B cell (primary cell): ENCODE data around the gene PRKCQ. TPM values are rescaled to one million over a fixed set of nuclear protein-coding genes. Genes with fewer than 3 reads are reported as not detected.

Experiments used
- ATAC-seq: fragments of 200-7000 bp; cut with Tn5 transposase; one replicate; pipeline ENCODE4 v1.10.0; 2021; ENCODE audit warnings: low read depth, mild to moderate bottlenecking, moderate number of reproducible peaks, moderate library complexity
- CTCF ChIA-PET: fragments of 350-600 bp; sonication (Branson Sonifier 250); formaldehyde crosslinking; loops from one replicate; lab custom pipeline; 2021; ENCODE audit warnings: antibody characterized with exemption, inconsistent platforms; lab: Charles Lee
- POLR2A ChIA-PET: fragments of 350-600 bp; sonication (Branson Sonifier 250); formaldehyde crosslinking; loops from one replicate; lab custom pipeline; 2021; ENCODE audit warnings: antibody characterized with exemption; lab: Charles Lee
- DNase-seq: peaks from one replicate; pipeline ENCODE4 v3.0.0; 2013
- H2AFZ ChIP-seq: 2 replicates; pipeline ENCODE4 v1.6.1; 2012; ENCODE audit warnings: mild to moderate bottlenecking, low read depth, low read length; ENCODE audit not compliant: insufficient read depth, poor library complexity, severe bottlenecking
- H3K27ac ChIP-seq, 2 donors: 1 replicate in 1 of 2; 2 replicates in 1 of 2; pipeline ENCODE4 v1.5.1; 2012 to 2013; ENCODE audit warnings: low read length in 2 of 2, mild to moderate bottlenecking in 2 of 2, moderate library complexity in 1 of 2
- H3K27me3 ChIP-seq, 4 experiments: fragments of 200-600 bp in 1 of 4; sonication (generic) in 1 of 4; replicated peaks in 1 of 4; 1 replicate in 2 of 4; 2 replicates in 2 of 4; pipeline versions ENCODE4 v1.6.1 to v1.7.0; 2013 to 2016; ENCODE audit warnings: low read length in 3 of 4, mild to moderate bottlenecking in 2 of 4, mixed read lengths in 1 of 4, moderate library complexity in 1 of 4; ENCODE audit not compliant: insufficient read depth in 4 of 4, control insufficient read depth in 3 of 4; ENCODE audit errors: control extremely low read depth in 1 of 4
- H3K36me3 ChIP-seq, 2 experiments: replicated peaks in 1 of 2; 1 replicate in 1 of 2; 2 replicates in 1 of 2; pipeline versions ENCODE4 v1.6.1 to v1.7.1; 2013; ENCODE audit warnings: low read length in 1 of 2; ENCODE audit not compliant: insufficient read depth in 2 of 2, control insufficient read depth in 1 of 2; ENCODE audit errors: control extremely low read depth in 1 of 2, extremely low read depth in 1 of 2
- H3K4me1 ChIP-seq, 2 donors: fragments of 200-600 bp in 1 of 2; sonication (generic) in 1 of 2; 1 replicate in 1 of 2; 2 replicates in 1 of 2; pipeline versions ENCODE4 v1.5.1 to v1.6.1; 2013 to 2017; ENCODE audit warnings: low read length in 2 of 2; ENCODE audit not compliant: control insufficient read depth in 2 of 2, insufficient read depth in 2 of 2
- H3K4me2 ChIP-seq: replicated peaks from 2 replicates; pipeline ENCODE3; 2012; ENCODE audit warnings: mild to moderate bottlenecking, low read depth, low read length; ENCODE audit not compliant: poor library complexity, severe bottlenecking
- H3K4me3 ChIP-seq, 5 experiments: fragments of 200-600 bp in 1 of 5; sonication (generic) in 1 of 5; 1 replicate in 3 of 5; 2 replicates in 2 of 5; pipeline versions ENCODE4 v1.5.1 to v1.7.0; 2011 to 2016; ENCODE audit warnings: low read length in 4 of 5, mild to moderate bottlenecking in 4 of 5, low read depth in 2 of 5, control low read depth in 1 of 5, moderate library complexity in 1 of 5; ENCODE audit not compliant: insufficient read depth in 1 of 5; ENCODE audit errors: control extremely low read depth in 1 of 5, extremely low read depth in 1 of 5
- H3K79me2 ChIP-seq: fragments of 200-600 bp; sonication (generic); one replicate; pipeline ENCODE4 v1.6.0; 2016; ENCODE audit warnings: low read length; ENCODE audit not compliant: control insufficient read depth, insufficient read depth
- H3K9ac ChIP-seq: fragments of 200-600 bp; sonication (generic); 2 replicates; pipeline ENCODE4 v1.6.1; 2017; ENCODE audit warnings: mild to moderate bottlenecking, low read length, moderate library complexity
- H3K9me3 ChIP-seq, 3 donors: one replicate each; pipeline versions ENCODE4 v1.6.1 to v1.7.1; 2013; ENCODE audit warnings: low read length in 2 of 3; ENCODE audit not compliant: control insufficient read depth in 2 of 3, insufficient read depth in 1 of 3; ENCODE audit errors: control extremely low read depth in 1 of 3
- H4K20me1 ChIP-seq: 2 replicates; pipeline ENCODE4 v1.6.0; 2012; ENCODE audit warnings: mild to moderate bottlenecking, low read length; ENCODE audit not compliant: insufficient read depth, control insufficient read depth, poor library complexity, severe bottlenecking
- H3K27ac Mint-ChIP-seq: one replicate; pipeline ENCODE4 v1.8.0; 2021; ENCODE audit warnings: mixed read lengths
- H3K27me3 Mint-ChIP-seq: one replicate; pipeline ENCODE4 v1.8.0; 2021; ENCODE audit warnings: mixed read lengths
- H3K4me1 Mint-ChIP-seq: one replicate; pipeline ENCODE4 v1.8.0; 2021; ENCODE audit warnings: mixed read lengths
- H3K4me3 Mint-ChIP-seq: one replicate; pipeline ENCODE4 v1.8.0; 2021; ENCODE audit warnings: mixed read lengths
- H3K9me3 Mint-ChIP-seq: one replicate; pipeline ENCODE4 v1.8.0; 2022; ENCODE audit warnings: mixed read lengths; ENCODE audit not compliant: insufficient read depth
- CTCF ChIP-seq: fragments of 200-600 bp; IDR thresholded peaks from one replicate; pipeline ENCODE4 v1.8.0; 2022; ENCODE audit warnings: antibody characterized with exemption, mild to moderate bottlenecking
- EZH2 ChIP-seq: IDR thresholded peaks from 2 replicates; pipeline ENCODE4 v1.6.1; 2012; ENCODE audit warnings: borderline replicate concordance, low read depth, mild to moderate bottlenecking, moderate library complexity, low read length; ENCODE audit not compliant: insufficient read depth, poor library complexity, severe bottlenecking
- WGBS: methylation state at CpG from one replicate; pipeline ENCODE4 v1.1.5; 2013; ENCODE audit warnings: missing lambda C conversion rate; ENCODE audit not compliant: insufficient coverage; 5-methylcytosine and 5-hydroxymethylcytosine counted together
- intact Hi-C: fragments of 100-400 bp; cut with micrococcal nuclease; formaldehyde crosslinking; loops from one replicate; pipeline ENCODE4 v1.10.0; 2022
- polyA plus RNA-seq: library from polyadenylated mRNA; depleted of rRNA; stranded (reverse); fragments of >200 nt; gene quantifications from 2 replicates; pipeline ENCODE4 v1.2.3, GENCODE V29; 2012
- total RNA-seq, 2 donors: library from RNA; stranded (reverse); fragments of 120-200 nt in 1 of 2; gene quantifications; 1 replicate in 1 of 2; 2 replicates in 1 of 2; pipeline versions ENCODE4 v1.2.3 to v1.2.4, GENCODE V29; 2013 to 2022

The PRKCQ gene
- total and polyA plus RNA-seq, 2 donors (not counting 1 experiment from before 2014, with no cell fraction given): 0.15 to 0.16 TPM

GRCh38 chr10:6567884-6568283 lies 12.2 kb downstream of the PRKCQ start:
- no peaks in the 10 kb centered on the region for H3K4me1 ChIP-seq
- H2AFZ ChIP-seq: no peak overlapping the region
- intact Hi-C loops: no loop called here
- WGBS: no CpG with 5 or more reads among the region's 8 CpGs
- no peak overlapping the region for H3K4me3 ChIP-seq
- no peaks in the 10 kb centered on the region for H3K79me2 ChIP-seq
- H3K9me3 ChIP-seq: no peaks in the 10 kb centered on the region
- peaks cover 0 to 5% (median 0%) of the 10 kb centered on the region in 4 experiments for H3K27me3 ChIP-seq
- Mint-ChIP-seq H3K4me3 (no peak overlapping the region), H3K9me3 (no peaks in the 10 kb centered on the region), H3K27me3 (peaks cover 34% of the 10 kb centered on the region), H3K27ac (no peak overlapping the region), H3K4me1 (no peaks in the 10 kb centered on the region)
- no peak for TF ChIP-seq EZH2
- no peak for TF ChIP-seq CTCF
- DNase-seq: no peak
- CTCF ChIA-PET: no interaction called here
- H4K20me1 ChIP-seq: no peaks in the 10 kb centered on the region
- POLR2A ChIA-PET: no interaction called here
- ATAC-seq: no peak
- H3K36me3 ChIP-seq: no peaks in the 10 kb centered on the region
- H3K27ac ChIP-seq: no peak overlapping the region
- no peak overlapping the region for H3K9ac ChIP-seq
- H3K4me2 ChIP-seq: no peak overlapping the region

GRCh38 chr10:6567203-6567703 lies 12.8 kb downstream of the PRKCQ start:
- CTCF ChIA-PET: no interaction called here
- peaks cover 0 to 5% (median 0%) of the 10 kb centered on the region in 4 experiments for H3K27me3 ChIP-seq
- no peak overlapping the region for H3K27ac Mint-ChIP-seq

More at GRCh38 chr10:6567203-6567703, 12.8 kb downstream of the PRKCQ start:
- Histone ChIP-seq H4K20me1 (no peaks in the 10 kb centered on the region), H2AFZ (no peak overlapping the region), H3K9ac (no peak overlapping the region), H3K4me2 (no peak overlapping the region), H3K36me3 (no peaks in the 10 kb centered on the region), H3K4me1 (no peaks in the 10 kb centered on the region), H3K4me3 (no peak overlapping the region), H3K27ac (no peak overlapping the region), H3K79me2 (no peaks in the 10 kb centered on the region), H3K9me3 (no peaks in the 10 kb centered on the region)
- H3K4me3 Mint-ChIP-seq: no peak overlapping the region
- no peak for DNase-seq
- no peak for TF ChIP-seq CTCF
- TF ChIP-seq EZH2: no peak
- ATAC-seq: no peak
- H3K9me3 Mint-ChIP-seq: no peaks in the 10 kb centered on the region
- intact Hi-C loops: no loop called here
- no peaks in the 10 kb centered on the region for H3K4me1 Mint-ChIP-seq
- WGBS: 92% methylated on average over 4 of the region's 5 CpGs
- POLR2A ChIA-PET: no interaction called here
- H3K27me3 Mint-ChIP-seq: peaks cover 30% of the 10 kb centered on the region
